HG03025 (cell line): ENCODE data around the gene ARID1A.

Experiments used
- ATAC-seq: cut with Tn5 transposase; IDR thresholded peaks from one replicate; pipeline ENCODE4 v1.9.1; 2021; ENCODE audit warnings: mild to moderate bottlenecking, moderate library complexity; ENCODE audit not compliant: unreplicated experiment, low FRiP score

ARID1A gene

GRCh38 chr1:26814893-26815292, 119.1 kb downstream of the ARID1A start:
- no peak for ATAC-seq

- ATAC-seq: peak; percentile 49
Observed at GRCh38 chr1:26820784-26821269, 125.0 kb downstream of the ARID1A start.

DNA sequence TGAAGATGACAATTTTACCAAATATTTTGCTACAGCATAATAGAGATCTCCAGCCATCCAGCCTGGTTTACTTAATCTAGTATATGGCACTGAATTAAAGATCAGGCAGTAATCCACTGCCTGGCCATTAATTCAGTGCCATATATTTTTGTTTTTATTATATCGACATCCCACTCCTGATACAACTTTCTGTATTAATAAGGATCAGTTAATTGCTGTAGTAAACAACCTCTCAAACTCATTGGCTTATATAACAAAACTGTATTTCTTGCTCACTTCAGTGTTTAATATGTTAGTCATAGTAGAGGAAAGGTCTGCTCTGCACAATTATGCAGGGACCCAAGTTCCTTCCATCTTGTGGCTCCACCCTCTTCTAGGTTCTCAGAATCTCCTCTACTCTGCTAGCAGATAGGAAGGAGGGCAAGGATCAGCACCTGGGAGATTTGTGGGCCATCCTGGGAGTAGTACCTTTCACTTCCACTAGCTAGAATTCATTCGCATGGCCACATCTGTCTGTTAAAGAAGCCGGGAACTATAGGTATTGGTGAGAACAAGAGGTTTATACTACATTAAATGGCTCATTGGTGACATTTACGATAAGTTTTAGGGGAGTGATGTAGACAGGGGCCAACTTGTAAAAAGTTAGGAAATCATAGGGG, 127.1 kb downstream of the ARID1A start:
- ATAC-seq: no peak

- ATAC-seq: no peak
Observed at GRCh38 chr1:26824731-26825130, 128.9 kb downstream of the ARID1A start.

DNA sequence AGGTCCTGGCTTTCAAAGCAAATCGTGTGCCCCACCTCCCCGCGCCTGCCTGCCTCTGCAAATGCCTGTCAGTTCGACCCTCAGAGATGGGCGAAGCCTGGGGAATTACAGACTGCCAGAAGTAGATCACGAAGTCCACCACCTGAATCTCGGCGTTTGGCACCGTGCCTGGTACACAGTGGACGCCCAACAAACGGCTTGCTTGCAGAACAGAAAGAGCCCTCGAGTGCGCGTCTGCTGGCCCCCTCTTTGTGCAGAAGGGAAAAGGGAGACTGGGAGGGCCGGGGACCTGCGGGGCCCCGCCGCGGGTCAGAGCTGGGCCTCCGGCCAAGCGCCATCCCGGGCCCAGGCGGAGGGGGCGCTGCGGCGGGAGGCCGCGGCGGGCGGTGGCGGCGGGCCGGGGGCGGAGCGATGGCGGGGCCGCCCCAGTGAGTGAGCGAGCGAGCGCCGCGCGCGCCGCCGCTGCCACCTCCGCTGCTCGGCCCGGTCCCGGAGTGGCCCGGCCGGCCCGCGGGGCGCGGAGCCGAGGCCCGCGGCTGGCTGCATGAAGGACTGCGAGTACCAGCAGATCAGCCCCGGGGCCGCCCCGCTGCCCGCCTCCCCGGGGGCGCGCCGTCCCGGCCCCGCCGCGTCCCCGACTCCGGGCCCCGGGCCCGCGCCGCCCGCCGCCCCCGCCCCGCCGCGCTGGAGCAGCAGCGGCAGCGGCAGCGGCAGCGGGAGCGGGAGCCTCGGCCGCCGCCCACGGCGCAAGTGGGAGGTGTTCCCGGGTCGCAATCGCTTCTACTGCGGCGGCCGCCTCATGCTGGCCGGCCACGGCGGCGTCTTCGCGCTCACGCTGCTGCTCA, 130.7 kb downstream of the ARID1A start, which contains the start of gene ZDHHC18:
TSS of gene ZDHHC18 (plus strand) at position 428 of the 845 bp plus-strand sequence. CDS start at position 545, 117 bp downstream.
- ATAC-seq: peak; percentile 61

GRCh38 chr1:26827106-26827604, 131.3 kb downstream of the ARID1A start:
- no peak for ATAC-seq

- ATAC-seq: no peak
Observed at GRCh38 chr1:26827663-26828062, 131.8 kb downstream of the ARID1A start.

GRCh38 chr1:26828411-26828991, 132.7 kb downstream of the ARID1A start:
- no peak for ATAC-seq

- ATAC-seq: no peak
Observed at GRCh38 chr1:26829184-26829911, 133.5 kb downstream of the ARID1A start.

DNA sequence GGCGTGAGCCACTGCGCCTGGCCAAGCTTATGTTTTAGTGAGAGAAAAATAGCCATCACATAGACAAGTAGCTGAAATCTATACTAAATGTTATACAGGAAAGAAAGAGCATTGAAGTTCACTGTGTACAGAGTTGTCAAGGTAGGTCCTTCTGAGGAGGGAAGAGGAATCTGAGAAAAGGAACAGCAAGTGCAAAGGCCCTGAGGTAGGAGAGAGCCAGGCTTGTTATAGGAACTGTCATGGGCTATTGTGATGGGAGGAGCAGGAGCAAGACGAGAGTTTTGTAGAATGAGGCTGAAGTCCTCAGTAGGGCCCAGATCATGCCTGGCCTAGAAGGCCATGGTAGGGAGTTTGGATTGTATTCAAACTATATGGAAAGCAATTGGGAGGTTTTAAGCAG, 135.2 kb downstream of the ARID1A start:
- no peak for ATAC-seq
